ENCODE data around the gene DNM2. TPM values are rescaled to one million over a fixed set of nuclear protein-coding genes. Genes with fewer than 3 reads are reported as not detected.

The DNM2 gene
- total RNA-seq, 1 experiment from 2014 or later = 125 TPM

DNA sequence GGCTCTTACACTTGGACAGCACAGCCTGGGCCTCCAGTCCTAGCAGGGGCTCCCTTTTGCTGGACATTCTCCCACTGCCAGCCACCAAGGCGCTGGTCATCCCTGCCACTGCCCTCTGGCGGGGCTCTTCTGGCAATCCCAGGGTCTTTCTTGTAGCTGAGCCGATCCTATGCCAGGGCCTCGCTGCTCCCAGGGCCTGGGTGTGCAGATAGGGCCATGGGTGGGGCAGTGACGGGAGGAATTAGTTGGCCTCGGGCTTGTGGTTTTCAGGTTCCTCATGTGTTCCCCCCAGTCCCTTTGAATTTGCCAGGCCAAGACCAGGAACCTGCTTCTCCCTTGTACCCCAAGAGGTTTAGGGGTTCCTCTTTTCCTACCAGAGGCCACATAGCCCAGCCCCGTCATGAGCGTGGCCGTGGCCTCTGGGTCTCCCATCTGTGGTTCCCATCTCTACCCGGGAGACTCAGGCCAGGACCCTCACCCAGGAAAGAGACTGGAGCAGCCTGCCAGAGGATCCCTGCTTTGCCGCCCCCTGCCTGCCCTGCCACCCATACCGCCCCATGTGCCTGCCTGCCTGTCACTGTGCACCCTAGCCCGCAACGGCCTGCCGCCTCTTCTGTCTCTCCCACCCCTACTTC is 91.9 kb downstream of the DNM2 start:
- in situ Hi-C loops (cut with HindIII; ENCODE audit: low pct_unique_long_range_greater_than_20kb, low sequenced_read_pairs) = no loop called here
- intact Hi-C loops (cut with micrococcal nuclease; ENCODE audit: unreplicated experiment) = no loop called here
- ChIA-PET CTCF (no interaction called here), POLR2A (interaction anchor here (0.5 kb wide), 1 partner anchor 191 kb away, joined by 11 read pairs; no protein-coding TSS in a partner anchor)
- no peaks in the 10 kb centered on the region for H3K27me3 ChIP-seq (ENCODE audit: control insufficient read depth, insufficient read depth, low read length)
- BruUV-seq (replicated peaks) = no TSS peak
- no peak overlapping the region for H3K27ac ChIP-seq (ENCODE audit: low read length)
- DNase-seq (ENCODE audit: low read depth, low spot score) (no peak), ATAC-seq (no peak)
- H3K4me3 ChIP-seq (ENCODE audit: low read depth in 2 of 2, low read length in 2 of 2) = no peak overlapping the region
- no peaks in the 10 kb centered on the region for H3K9me3 ChIP-seq (ENCODE audit: control insufficient read depth, insufficient read depth, low read depth, low read length)
- TF ChIP-seq TCF7L2 (IDR thresholded peaks at IDR 0.05; ENCODE audit: low read depth, low read length) (no peak), REST (IDR thresholded peaks at IDR 0.05; ENCODE audit: insufficient read depth in 1 of 2, low read depth in 2 of 2, low read length in 1 of 2) (no peak), POLR2AphosphoS5 (IDR thresholded peaks at IDR 0.05; ENCODE audit: low read depth, low read length) (no peak), CTCF (IDR thresholded peaks at IDR 0.05) (no peak), SIN3A (IDR thresholded peaks at IDR 0.05; ENCODE audit: borderline replicate concordance, insufficient read depth, low read depth, low read length) (no peak)
- no peaks in the 10 kb centered on the region for H3K4me1 ChIP-seq (ENCODE audit: control insufficient read depth, insufficient read depth, low read length)
- H3K36me3 ChIP-seq (ENCODE audit: control insufficient read depth, insufficient read depth, low read length) = no peaks in the 10 kb centered on the region

GRCh38 chr19:10811391-10812111 is 93.7 kb downstream of the DNM2 start:
- POLR2A ChIA-PET = no interaction called here
- Histone ChIP-seq H3K9me3 (ENCODE audit: control insufficient read depth, insufficient read depth, low read depth, low read length) (no peaks in the 10 kb centered on the region), H3K4me1 (ENCODE audit: control insufficient read depth, insufficient read depth, low read length) (no peaks in the 10 kb centered on the region), H3K27ac (ENCODE audit: low read length) (no peak overlapping the region), H3K36me3 (ENCODE audit: control insufficient read depth, insufficient read depth, low read length) (no peaks in the 10 kb centered on the region), H3K27me3 (ENCODE audit: control insufficient read depth, insufficient read depth, low read length) (no peaks in the 10 kb centered on the region), H3K4me3 (ENCODE audit: low read depth in 2 of 2, low read length in 2 of 2) (no peak overlapping the region)
- ATAC-seq = no peak
- CTCF ChIA-PET = no interaction called here
- TF ChIP-seq REST (IDR thresholded peaks at IDR 0.05; ENCODE audit: insufficient read depth in 1 of 2, low read depth in 2 of 2, low read length in 1 of 2) = no peak
- TF ChIP-seq CTCF (IDR thresholded peaks at IDR 0.05) = no peak
- no peak for TF ChIP-seq TCF7L2 (IDR thresholded peaks at IDR 0.05; ENCODE audit: low read depth, low read length)
- no peak for TF ChIP-seq SIN3A (IDR thresholded peaks at IDR 0.05; ENCODE audit: borderline replicate concordance, insufficient read depth, low read depth, low read length)
- no peak for TF ChIP-seq POLR2AphosphoS5 (IDR thresholded peaks at IDR 0.05; ENCODE audit: low read depth, low read length)
- no peak for DNase-seq (ENCODE audit: low read depth, low spot score)
- in situ Hi-C loops (cut with HindIII; ENCODE audit: low pct_unique_long_range_greater_than_20kb, low sequenced_read_pairs) (no loop called here), intact Hi-C loops (cut with micrococcal nuclease; ENCODE audit: unreplicated experiment) (no loop called here)
- no TSS peak for BruUV-seq (replicated peaks)
